Measurements from ENCODE around the gene HYI. TPM values are rescaled to one million over a fixed set of nuclear protein-coding genes. Genes with fewer than 3 reads are reported as not detected.

Gene HYI
- total and polyA plus RNA-seq, 2 of the 8 experiments (the other 6 are each of a cell fraction or from before 2014, with no cell fraction given), result 14.4 to 17.7 TPM

- no peak overlapping the region for H2BK12ac ChIP-seq (ENCODE audit: low read depth, low read length)
- no peak overlapping the region for H3K18ac ChIP-seq (ENCODE audit: extremely low read depth, low read length)
- no peak overlapping the region for H4K5ac ChIP-seq (ENCODE audit: insufficient read length, low read depth, low read length)
- H4K20me1 ChIP-seq (replicated peaks in 1 of 2; ENCODE audit: control insufficient read depth in 1 of 2, insufficient read depth in 2 of 2, low read length in 2 of 2), result no peaks in the 10 kb centered on the region
- TF ChIP-seq, protein P1, sequence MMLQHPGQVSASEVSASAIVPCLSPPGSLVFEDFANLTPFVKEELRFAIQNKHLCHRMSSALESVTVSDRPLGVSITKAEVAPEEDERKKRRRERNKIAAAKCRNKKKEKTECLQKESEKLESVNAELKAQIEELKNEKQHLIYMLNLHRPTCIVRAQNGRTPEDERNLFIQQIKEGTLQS (IDR thresholded peaks at IDR 0.05; ENCODE audit: insufficient read depth, low read depth, low read length), result no peak
- TF ChIP-seq RFX5 (IDR thresholded peaks at IDR 0.05; ENCODE audit: borderline replicate concordance, low read depth, low read length) (no peak), TEAD4 (IDR thresholded peaks at IDR 0.05; ENCODE audit: low read depth, low read length) (no peak), MAFK (IDR thresholded peaks at IDR 0.05; ENCODE audit: low read depth, low read length) (no peak), CBX5 (IDR thresholded peaks at IDR 0.05; ENCODE audit: low read depth, low read length) (no peak), GTF2F1 (IDR thresholded peaks at IDR 0.05; ENCODE audit: borderline replicate concordance, low read depth, low read length) (no peak), TAF7 (optimal IDR thresholded peaks at IDR 0.05; ENCODE audit: borderline replicate concordance, low read depth, low read length) (no peak), YY1 (IDR thresholded peaks at IDR 0.05; ENCODE audit: low read depth, low read length) (no peak), CEBPB (IDR thresholded peaks at IDR 0.05; ENCODE audit: low read depth, low read length) (no peak), ZNF274 (IDR thresholded peaks at IDR 0.05; ENCODE audit: borderline replicate concordance, extremely low read depth, low read length) (no peak), SIRT6 (IDR thresholded peaks at IDR 0.05; ENCODE audit: low read length) (no peak), POLR2A (IDR thresholded peaks at IDR 0.05; ENCODE audit: control extremely low read depth in 1 of 2, low read depth in 2 of 2, low read length in 2 of 2) (no peak), SP4 (IDR thresholded peaks at IDR 0.05; ENCODE audit: low read length) (no peak), SP1 (IDR thresholded peaks at IDR 0.05; ENCODE audit: low read depth, low read length) (no peak)
- H4K91ac ChIP-seq (replicated peaks; ENCODE audit: insufficient read length, low read length), result no peak overlapping the region
- no peak overlapping the region for H2BK120ac ChIP-seq (replicated peaks; ENCODE audit: low read depth, low read length)
- H2AFZ ChIP-seq (ENCODE audit: low read length), result no peak overlapping the region
- no peak overlapping the region for H2BK5ac ChIP-seq (ENCODE audit: low read depth, low read length)
- H3K36me3 ChIP-seq (ENCODE audit: control insufficient read depth in 2 of 4, insufficient read depth in 4 of 4, low read length in 3 of 4), result no peaks in the 10 kb centered on the region
- H3K4me1 ChIP-seq (replicated peaks in 1 of 4; ENCODE audit: control insufficient read depth in 3 of 4, insufficient read depth in 4 of 4, low read length in 3 of 4), result no peaks in the 10 kb centered on the region
- H4K8ac ChIP-seq (ENCODE audit: extremely low read depth, insufficient read depth, low read length), result no peak overlapping the region
- no peaks in the 10 kb centered on the region for H3K23me2 ChIP-seq (ENCODE audit: low read depth, low read length)
- no peak overlapping the region for H3K9ac ChIP-seq (replicated peaks in 1 of 4; ENCODE audit: extremely low read depth in 1 of 4, low read depth in 3 of 4, low read length in 3 of 4)
- no peak overlapping the region for H3K56ac ChIP-seq (replicated peaks; ENCODE audit: insufficient read length, low read depth, low read length)
- H2AK5ac ChIP-seq (ENCODE audit: low read depth, low read length), result no peak overlapping the region
- no peaks in the 10 kb centered on the region for H3K9me3 ChIP-seq (ENCODE audit: insufficient read depth in 2 of 2, low read depth in 1 of 2, low read length in 1 of 2)
- H3K14ac ChIP-seq (ENCODE audit: insufficient read length), result no peak overlapping the region
- no peak overlapping the region for H3K4ac ChIP-seq (replicated peaks; ENCODE audit: insufficient read length, low read depth, low read length)
- no peak for FAIRE-seq
- CTCF ChIA-PET (ENCODE audit: partially characterized antibody), result interaction anchor here (0.7 to 0.8 kb wide), 2 partner anchors 11 to 242 kb away, joined by 3 read pairs; no protein-coding TSS in a partner anchor
- no peak for DNase-seq (ENCODE audit: low read depth in 1 of 2, low spot score in 2 of 2)
- WGBS, 2 experiments (ENCODE audit: extremely low coverage in 1 of 2, insufficient coverage in 1 of 2, insufficient read length in 1 of 2, insufficient replicate concordance in 2 of 2, low coverage in 1 of 2, low lambda C conversion rate in 2 of 2, missing lambda C conversion rate in 1 of 2), result 81% methylated on average over 3 of the region's 3 CpGs; no CpG with 5 or more reads in 1 of the 2 experiments
- no peak overlapping the region for H2BK15ac ChIP-seq (ENCODE audit: low read length)
- no peak overlapping the region for H3K27ac ChIP-seq (ENCODE audit: low read depth, low read length)
- H3K79me1 ChIP-seq (ENCODE audit: low read depth, low read length), result no peaks in the 10 kb centered on the region
- H3K4me2 ChIP-seq (ENCODE audit: insufficient read depth in 1 of 2, low read depth in 2 of 2, low read length in 2 of 2), result no peak overlapping the region
- POLR2A ChIA-PET (ENCODE audit: partially characterized antibody), result interaction anchor here (0.7 to 1.2 kb wide), 3 partner anchors 13 to 30 kb away, joined by 3 to 4 read pairs (median 4); partner anchors contain the start of gene HYI
- no peaks in the 10 kb centered on the region for H3K27me3 ChIP-seq (replicated peaks in 1 of 4; ENCODE audit: control insufficient read depth in 3 of 4, extremely low read depth in 1 of 4, insufficient read depth in 3 of 4, low read length in 3 of 4)
- no peak overlapping the region for H3K4me3 ChIP-seq (ENCODE audit: extremely low read depth in 1 of 4, insufficient read depth in 2 of 4, low read depth in 3 of 4, low read length in 4 of 4)
- no peak overlapping the region for H2BK20ac ChIP-seq (ENCODE audit: low read length)
- H3K23ac ChIP-seq (ENCODE audit: insufficient read length), result no peak overlapping the region
- H3K79me2 ChIP-seq (ENCODE audit: control insufficient read depth in 1 of 2, insufficient read depth in 2 of 2, low read length in 2 of 2), result no peaks in the 10 kb centered on the region
These were observed 14.7 kb upstream of the HYI start for GRCh38 chr1:43468414-43468813.
